IMR-90 (cell line): ENCODE measurements around the gene ROBO1. TPM values are rescaled to one million over a fixed set of nuclear protein-coding genes. Genes with fewer than 3 reads are reported as not detected.

Experiments
- ATAC-seq: fragments of 200-7000 bp; cut with Tn5 transposase; 2 replicates; pipeline ENCODE4 v1.9.1; 2020; ENCODE audit warnings: low read depth, mild to moderate bottlenecking, moderate library complexity
- BruUV-seq: library from RNA; stranded (reverse); fragments of 400-500 nt; replicated peaks from 2 replicates; lab custom pipeline; 2021; lab: Mats Ljungman, UMichigan
- CTCF ChIA-PET: fragments of 300-600 bp; formaldehyde crosslinking; extraction: SDS; loops from one replicate; lab custom pipeline; 2021; ENCODE audit warnings: antibody characterized with exemption; lab: Yijun Ruan, JAX
- POLR2A ChIA-PET: fragments of 300-600 bp; sonication (Branson Sonifier 250); formaldehyde crosslinking; loops from one replicate; lab custom pipeline; 2022; ENCODE audit warnings: antibody characterized with exemption; ENCODE audit not compliant: unreplicated experiment; lab: Charles Lee
- DNase-seq: peaks from one replicate; pipeline ENCODE4 v3.0.0; 2013
- H2AFZ ChIP-seq: replicated peaks from 2 replicates; pipeline ENCODE3; 2013; ENCODE audit warnings: low read length, mild to moderate bottlenecking; ENCODE audit not compliant: poor library complexity
- H2AK5ac ChIP-seq: 2 replicates; pipeline ENCODE4 v1.6.1; 2013; ENCODE audit warnings: low read depth, low read length, inconsistent platforms
- H2AK9ac ChIP-seq: replicated peaks from 2 replicates; pipeline ENCODE3; 2013; ENCODE audit warnings: mild to moderate bottlenecking, low read depth, low read length, moderate library complexity; ENCODE audit not compliant: poor library complexity
- H2BK120ac ChIP-seq: 2 replicates; pipeline ENCODE4 v1.6.1; 2013; ENCODE audit warnings: low read depth, low read length, inconsistent platforms
- H2BK15ac ChIP-seq: 3 replicates; pipeline ENCODE4 v1.6.1; 2013; ENCODE audit warnings: low read depth, low read length, inconsistent platforms
- H2BK20ac ChIP-seq: 2 replicates; pipeline ENCODE4 v1.6.1; 2013; ENCODE audit warnings: low read depth, mild to moderate bottlenecking, inconsistent platforms, low read length, moderate library complexity
- H2BK5ac ChIP-seq: 2 replicates; pipeline ENCODE4 v1.6.1; 2013; ENCODE audit warnings: mild to moderate bottlenecking, low read depth, low read length, inconsistent platforms; ENCODE audit not compliant: poor library complexity, severe bottlenecking
- H3K14ac ChIP-seq: replicated peaks from 2 replicates; pipeline ENCODE4 v1.6.1; 2013; ENCODE audit warnings: low read depth, low read length, inconsistent platforms
- H3K18ac ChIP-seq: 2 replicates; pipeline ENCODE4 v1.6.1; 2013; ENCODE audit warnings: low read depth, low read length, control low read depth
- H3K23ac ChIP-seq: 2 replicates; pipeline ENCODE4 v1.6.1; 2013; ENCODE audit warnings: low read depth, low read length, inconsistent platforms
- H3K27ac ChIP-seq: 2 replicates; pipeline ENCODE4 v1.5.1; 2013; ENCODE audit warnings: mild to moderate bottlenecking, control low read depth, low read length; ENCODE audit not compliant: insufficient read depth
- H3K27me3 ChIP-seq: 2 replicates; pipeline ENCODE4 v1.6.1; 2013; ENCODE audit warnings: low read length; ENCODE audit not compliant: control insufficient read depth, insufficient read depth
- H3K36me3 ChIP-seq: 2 replicates; pipeline ENCODE4 v1.6.1; 2013; ENCODE audit warnings: low read length, mixed read lengths; ENCODE audit not compliant: control insufficient read depth, insufficient read depth
- H3K4ac ChIP-seq: 2 replicates; pipeline ENCODE4 v1.6.1; 2013; ENCODE audit warnings: low read depth, low read length, inconsistent platforms
- H3K4me1 ChIP-seq: 2 replicates; pipeline ENCODE4 v1.6.1; 2013; ENCODE audit warnings: low read length, mixed read lengths; ENCODE audit not compliant: control insufficient read depth, insufficient read depth
- H3K4me2 ChIP-seq: 2 replicates; pipeline ENCODE4 v1.6.1; 2013; ENCODE audit warnings: low read depth, mild to moderate bottlenecking, control low read depth, low read length, moderate library complexity
- H3K4me3 ChIP-seq: 2 replicates; pipeline ENCODE4 v1.5.1; 2013; ENCODE audit warnings: low read depth, mild to moderate bottlenecking, control low read depth, low read length, moderate library complexity; ENCODE audit not compliant: insufficient read depth
- H3K56ac ChIP-seq: 2 replicates; pipeline ENCODE4 v1.6.1; 2013; ENCODE audit warnings: low read length, inconsistent platforms; ENCODE audit not compliant: insufficient read depth; ENCODE audit errors: extremely low read depth
- H3K79me1 ChIP-seq, 2 experiments: 2 replicates each; pipeline ENCODE4 v1.6.1; 2013; ENCODE audit warnings: low read length in 2 of 2, inconsistent platforms in 1 of 2, low read depth in 1 of 2
- H3K9ac ChIP-seq: 2 replicates; pipeline ENCODE4 v1.6.1; 2013; ENCODE audit warnings: low read depth, low read length, control low read depth
- H3K9me1 ChIP-seq: 2 replicates; pipeline ENCODE4 v1.6.1; 2013; ENCODE audit warnings: low read length, inconsistent platforms; ENCODE audit not compliant: insufficient read depth
- H3K9me3 ChIP-seq: 2 replicates; pipeline ENCODE4 v1.6.1; 2013; ENCODE audit warnings: low read length; ENCODE audit not compliant: control insufficient read depth, insufficient read depth
- H4K20me1 ChIP-seq: 2 replicates; pipeline ENCODE4 v1.6.1; 2013; ENCODE audit warnings: low read length, inconsistent platforms; ENCODE audit not compliant: insufficient read depth
- H4K5ac ChIP-seq: 2 replicates; pipeline ENCODE4 v1.6.1; 2013; ENCODE audit warnings: mild to moderate bottlenecking, low read depth, low read length, control low read depth
- H4K8ac ChIP-seq, 2 experiments: 2 replicates each; pipeline ENCODE4 v1.6.1; 2013; ENCODE audit warnings: low read depth in 2 of 2, low read length in 2 of 2, control low read depth in 1 of 2, inconsistent platforms in 1 of 2
- H4K91ac ChIP-seq: 2 replicates; pipeline ENCODE4 v1.6.1; 2013; ENCODE audit warnings: low read depth, low read length, inconsistent platforms; ENCODE audit not compliant: insufficient read depth
- BHLHE40 ChIP-seq: fragments of 150-350 bp; IDR thresholded peaks from 2 replicates; pipeline ENCODE4 v1.6.1; 2016; ENCODE audit warnings: mild to moderate bottlenecking, low read depth, low read length
- CEBPB ChIP-seq: IDR thresholded peaks from 2 replicates; pipeline ENCODE4 v1.6.1; 2012; ENCODE audit warnings: low read depth, low read length, improper control_type of control experiment
- CHD1 ChIP-seq: IDR thresholded peaks from 2 replicates; pipeline ENCODE4 v1.6.1; 2012; ENCODE audit warnings: low read depth, low read length, improper control_type of control experiment
- CTCF ChIP-seq: conservative IDR thresholded peaks from 2 replicates; pipeline ENCODE4 v1.5.1; 2012; ENCODE audit warnings: mild to moderate bottlenecking, low read depth, low read length, improper control_type of control experiment
- FOS ChIP-seq: fragments of 150-350 bp; IDR thresholded peaks from 2 replicates; pipeline ENCODE4 v1.6.1; 2016; ENCODE audit warnings: low read depth, low read length
- MAFK ChIP-seq: IDR thresholded peaks from 2 replicates; pipeline ENCODE4 v1.6.1; 2012; ENCODE audit warnings: low read depth, low read length, improper control_type of control experiment
- MAZ ChIP-seq: IDR thresholded peaks from 2 replicates; pipeline ENCODE4 v1.6.1; 2012; ENCODE audit warnings: low read depth, mild to moderate bottlenecking, low read length, improper control_type of control experiment, moderate library complexity, borderline replicate concordance
- MXI1 ChIP-seq: IDR thresholded peaks from 2 replicates; pipeline ENCODE4 v1.6.1; 2012; ENCODE audit warnings: low read depth, mild to moderate bottlenecking, low read length, moderate library complexity, borderline replicate concordance
- NFE2L2 ChIP-seq: fragments of 150-350 bp; IDR thresholded peaks from 2 replicates; pipeline ENCODE4 v1.6.1; 2016; ENCODE audit warnings: low read depth, mild to moderate bottlenecking, low read length
- POLR2A ChIP-seq: IDR thresholded peaks from 2 replicates; pipeline ENCODE4 v1.6.1; 2012; ENCODE audit warnings: mild to moderate bottlenecking, low read depth, low read length
- RAD21 ChIP-seq: IDR thresholded peaks from 2 replicates; pipeline ENCODE4 v1.6.1; 2012; ENCODE audit warnings: low read length, improper control_type of control experiment
- RCOR1 ChIP-seq: IDR thresholded peaks from 2 replicates; pipeline ENCODE4 v1.6.1; 2012; ENCODE audit warnings: mild to moderate bottlenecking, low read length, improper control_type of control experiment; ENCODE audit not compliant: insufficient replicate concordance
- RFX5 ChIP-seq: IDR thresholded peaks from 2 replicates; pipeline ENCODE4 v1.8.0; 2012; ENCODE audit warnings: low read depth, mild to moderate bottlenecking, low read length, moderate library complexity
- SMC3 ChIP-seq: fragments of 150-350 bp; IDR thresholded peaks from 2 replicates; pipeline ENCODE4 v1.6.1; 2016; ENCODE audit warnings: low read depth, mild to moderate bottlenecking, antibody characterized with exemption, low read length, moderate library complexity
- WGBS, 2 experiments: methylation state at CpG; one replicate each; pipeline versions ENCODE4 v1.1.5 to v1.1.7; 2013; ENCODE audit warnings: missing lambda C conversion rate in 2 of 2; ENCODE audit not compliant: insufficient read length in 1 of 2; ENCODE audit errors: extremely low coverage in 2 of 2; 5-methylcytosine and 5-hydroxymethylcytosine counted together
- dilution Hi-C: fragments of 300-500 bp; cut with HindIII; formaldehyde crosslinking; loops from one replicate; pipeline ENCODE4 v1.14.3; 2018; ENCODE audit warnings: low sequenced_read_pairs; ENCODE audit not compliant: unreplicated experiment
- in situ Hi-C: fragments of 300-500 bp; cut with MboI; formaldehyde crosslinking; loops from 3 replicates; pipeline ENCODE4 v1.14.3; 2019; ENCODE audit warnings: low sequenced_read_pairs, inconsistent platforms, mixed read lengths
- intact Hi-C: fragments of 100-400 bp; cut with micrococcal nuclease; formaldehyde crosslinking; loops from 2 replicates; pipeline ENCODE4 v1.10.0; 2022
- polyA plus RNA-seq, 3 experiments: library from polyadenylated mRNA; depleted of rRNA; stranded (reverse); fragments of >200 nt; gene quantifications; 2 replicates each; pipeline ENCODE4 v1.2.3, GENCODE V29; 2012; ENCODE audit warnings: low replicate concordance in 1 of 3
- total RNA-seq: library from RNA; depleted of rRNA; stranded (reverse); fragments of >200 nt; gene quantifications from 2 replicates; pipeline ENCODE4 v1.2.3, GENCODE V29; 2012
- TF ChIP-seq, protein P1 (sequence below): fragments of 150-350 bp; IDR thresholded peaks from 2 replicates; pipeline ENCODE4 v1.6.1; 2017; ENCODE audit warnings: mild to moderate bottlenecking, antibody characterized with exemption, low read length, low read depth
- TF ChIP-seq, protein P2 (sequence below): fragments of 150-350 bp; IDR thresholded peaks from 2 replicates; pipeline ENCODE4 v1.6.1; 2016; ENCODE audit warnings: low read depth, mild to moderate bottlenecking, low read length, moderate library complexity, borderline replicate concordance

ROBO1 gene
- total and polyA plus RNA-seq, 2 of the 4 experiments (the other 2 are of a cell fraction), result 24.1 to 53.9 TPM

DNA sequence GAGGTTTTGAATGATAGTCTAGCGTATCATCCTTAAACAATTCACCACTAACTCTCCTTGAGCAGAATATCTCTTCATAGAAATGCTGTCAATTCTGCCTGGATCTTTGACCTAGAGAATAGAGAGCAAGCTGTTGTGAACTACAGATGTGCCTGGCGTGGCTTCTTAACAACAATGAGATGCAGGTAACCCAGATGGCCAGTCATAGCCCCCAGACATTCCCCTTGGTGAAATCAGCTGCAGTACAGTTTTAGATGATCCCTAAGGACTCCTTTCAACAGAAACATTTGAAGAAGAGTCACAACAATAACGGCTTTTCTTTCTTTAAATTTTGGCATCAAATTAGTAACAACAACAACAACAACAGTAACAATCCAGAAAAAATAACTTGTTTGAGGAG, 1041.3 kb downstream of the ROBO1 start:
- Histone ChIP-seq H2BK5ac (no peak overlapping the region), H3K4me1 (peaks cover 2% of the 10 kb centered on the region), H3K79me1 (no peaks in the 10 kb centered on the region), H4K91ac (no peak overlapping the region), H3K18ac (no peak overlapping the region), H3K9me3 (no peaks in the 10 kb centered on the region), H2AK9ac (no peak overlapping the region), H3K27me3 (no peaks in the 10 kb centered on the region), H3K4me2 (no peak overlapping the region), H3K23ac (no peak overlapping the region), H2AK5ac (no peak overlapping the region), H2BK120ac (no peak overlapping the region), H2BK15ac (no peak overlapping the region), H3K4ac (no peak overlapping the region), H3K27ac (no peak overlapping the region), H2BK20ac (no peak overlapping the region), H3K4me3 (no peak overlapping the region), H3K9ac (no peak overlapping the region), H4K5ac (no peak overlapping the region), H4K8ac (no peak overlapping the region), H3K14ac (no peak overlapping the region), H4K20me1 (no peaks in the 10 kb centered on the region), H3K36me3 (no peaks in the 10 kb centered on the region), H3K9me1 (no peaks in the 10 kb centered on the region), H2AFZ (no peak overlapping the region), H3K56ac (no peak overlapping the region)
- ChIA-PET CTCF (interaction anchor here (1.2 kb wide), 1 partner anchor 27 kb away, joined by 3 read pairs; no protein-coding TSS in a partner anchor), POLR2A (no interaction called here)
- no TSS peak for BruUV-seq
- ATAC-seq (no peak), DNase-seq (no peak)
- 100% methylated on average over 1 of the region's 3 CpGs; no CpG with 5 or more reads in 1 of the 2 experiments for WGBS, 2 experiments
- intact Hi-C loops (no loop called here), in situ Hi-C loops (no loop called here), dilution Hi-C loops (no loop called here)
- TF ChIP-seq CTCF (no peak), FOS (no peak), BHLHE40 (no peak), NFE2L2 (no peak), MAZ (no peak), RFX5 (no peak), POLR2A (no peak), RAD21 (no peak), MAFK (no peak), MXI1 (no peak), RCOR1 (no peak), CEBPB (no peak), SMC3 (no peak), CHD1 (no peak)
- TF ChIP-seq, protein P1, sequence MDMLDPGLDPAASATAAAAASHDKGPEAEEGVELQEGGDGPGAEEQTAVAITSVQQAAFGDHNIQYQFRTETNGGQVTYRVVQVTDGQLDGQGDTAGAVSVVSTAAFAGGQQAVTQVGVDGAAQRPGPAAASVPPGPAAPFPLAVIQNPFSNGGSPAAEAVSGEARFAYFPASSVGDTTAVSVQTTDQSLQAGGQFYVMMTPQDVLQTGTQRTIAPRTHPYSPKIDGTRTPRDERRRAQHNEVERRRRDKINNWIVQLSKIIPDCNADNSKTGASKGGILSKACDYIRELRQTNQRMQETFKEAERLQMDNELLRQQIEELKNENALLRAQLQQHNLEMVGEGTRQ, result no peak
- TF ChIP-seq, protein P2, sequence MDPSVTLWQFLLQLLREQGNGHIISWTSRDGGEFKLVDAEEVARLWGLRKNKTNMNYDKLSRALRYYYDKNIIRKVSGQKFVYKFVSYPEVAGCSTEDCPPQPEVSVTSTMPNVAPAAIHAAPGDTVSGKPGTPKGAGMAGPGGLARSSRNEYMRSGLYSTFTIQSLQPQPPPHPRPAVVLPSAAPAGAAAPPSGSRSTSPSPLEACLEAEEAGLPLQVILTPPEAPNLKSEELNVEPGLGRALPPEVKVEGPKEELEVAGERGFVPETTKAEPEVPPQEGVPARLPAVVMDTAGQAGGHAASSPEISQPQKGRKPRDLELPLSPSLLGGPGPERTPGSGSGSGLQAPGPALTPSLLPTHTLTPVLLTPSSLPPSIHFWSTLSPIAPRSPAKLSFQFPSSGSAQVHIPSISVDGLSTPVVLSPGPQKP, result no peak
